Right lobe of liver (tissue), 6 donors: ENCODE data around the gene IGSF21. TPM values are rescaled to one million over a fixed set of nuclear protein-coding genes. Genes with fewer than 3 reads are reported as not detected.

Source experiments
- ATAC-seq, 4 donors: fragments of 200-7000 bp; cut with Tn5 transposase; one replicate each; pipeline ENCODE4 v1.9.1; 2020; ENCODE audit warnings: mild to moderate bottlenecking in 4 of 4, moderate library complexity in 4 of 4
- DNase-seq, 3 donors: peaks; one replicate each; pipeline ENCODE4 v3.0.0-alpha.2; 2020
- H3K27ac ChIP-seq, 3 donors: fragments of 200-600 bp; one replicate each; pipeline ENCODE4 v1.8.0; 2022
- H3K27me3 ChIP-seq, 2 donors: fragments of 200-600 bp; one replicate each; pipeline ENCODE4 v1.8.0; 2022
- H3K36me3 ChIP-seq, 4 donors: fragments of 200-600 bp; sonication (generic) in 1 of 4; one replicate each; pipeline versions ENCODE4 v1.5.1 to v1.8.0; 2017 to 2022; ENCODE audit warnings: control low read depth in 1 of 4
- H3K4me1 ChIP-seq, 4 donors: fragments of 200-600 bp; sonication (generic) in 1 of 4; one replicate each; pipeline versions ENCODE4 v1.5.1 to v1.8.0; 2017 to 2022; ENCODE audit warnings: control low read depth in 1 of 4
- H3K4me3 ChIP-seq, 3 donors: fragments of 200-600 bp; one replicate each; pipeline ENCODE4 v1.8.0; 2022
- H3K9me3 ChIP-seq, 4 donors: fragments of 200-600 bp; sonication (generic) in 1 of 4; one replicate each; pipeline versions ENCODE4 v1.5.1 to v1.8.0; 2017 to 2022; ENCODE audit warnings: control low read depth in 1 of 4
- CTCF ChIP-seq, 4 donors: fragments of 200-600 bp in 3 of 4; fragments of 450-650 bp in 1 of 4; IDR thresholded peaks; one replicate each; pipeline versions ENCODE4 v1.5.1 to v1.8.0; 2016 to 2022; ENCODE audit warnings: antibody characterized with exemption in 4 of 4, mild to moderate bottlenecking in 2 of 4
- POLR2A ChIP-seq: fragments of 450-650 bp; IDR thresholded peaks from one replicate; pipeline ENCODE4 v1.6.1; 2017; ENCODE audit warnings: antibody characterized with exemption, mild to moderate bottlenecking
- WGBS: methylation state at CpG from one replicate; pipeline ENCODE4 v1.1.6; 2018; ENCODE audit warnings: low coverage, low lambda C conversion rate; ENCODE audit not compliant: insufficient coverage; ENCODE audit errors: missing lambda C conversion rate; 5-methylcytosine and 5-hydroxymethylcytosine counted together
- intact Hi-C, 2 donors: fragments of 100-400 bp; cut with DNase I; formaldehyde crosslinking; loops; one replicate each; pipeline versions ENCODE4 v1.11.2 to v1.14.1; 2022
- total RNA-seq, 6 experiments: library from RNA; depleted of rRNA in 2 of 6; stranded (reverse); fragments of >200 nt in 2 of 6; fragmentation: NEBNext Ultra II Directional in 3 of 6; extraction: Animal tissue kit (Norgen Biotek cat#: 25700) in 3 of 6; gene quantifications; one replicate each; pipeline versions ENCODE4 v1.1.0 to v1.2.4, GENCODE V29; 2016 to 2023
- donor health status: DM: no; HTN: yes; CAD: no.
- donor health status: DM: no; HTN: no; CAD: no.
- donor health status: DM: no; HTN: no; CAD: no.
- donor health status: DM: no; HTN: yes; CAD: no.
- donor health status: DM: no; HTN: yes; CAD: no.

IGSF21 gene
- total RNA-seq, 6 experiments from 2014 or later: 0.34 to 2.0 (median 0.71) TPM

- WGBS: 0% methylated on average over 1 of the region's 4 CpGs
- Histone ChIP-seq H3K9me3 (no peaks in the 10 kb centered on the region), H3K27me3 (no peaks in the 10 kb centered on the region), H3K4me1 (no peaks in the 10 kb centered on the region), H3K27ac (no peak overlapping the region), H3K36me3 (no peaks in the 10 kb centered on the region), H3K4me3 (no peak overlapping the region)
- DNase-seq (no peak), ATAC-seq (no peak)
- TF ChIP-seq POLR2A: no peak
- TF ChIP-seq CTCF (IDR thresholded peaks at IDR 0.05): no peak
- intact Hi-C loops: no loop called here
These were observed 139.6 kb downstream of the IGSF21 start for GRCh38 chr1:18247151-18247550.

GRCh38 chr1:18249631-18250030, 142.0 kb downstream of the IGSF21 start:
- intact Hi-C loops: no loop called here
- Histone ChIP-seq H3K4me1 (no peaks in the 10 kb centered on the region), H3K36me3 (no peaks in the 10 kb centered on the region), H3K27me3 (no peaks in the 10 kb centered on the region), H3K27ac (no peak overlapping the region), H3K4me3 (no peak overlapping the region), H3K9me3 (no peaks in the 10 kb centered on the region)
- ATAC-seq: no peak
- no peak for DNase-seq
- WGBS: no CpG with 5 or more reads among the region's 3 CpGs
- TF ChIP-seq POLR2A (no peak), CTCF (IDR thresholded peaks at IDR 0.05) (no peak)

- Histone ChIP-seq H3K27me3 (no peaks in the 10 kb centered on the region), H3K36me3 (no peaks in the 10 kb centered on the region), H3K27ac (no peak overlapping the region), H3K4me1 (no peaks in the 10 kb centered on the region), H3K4me3 (no peak overlapping the region), H3K9me3 (no peaks in the 10 kb centered on the region)
- DNase-seq: no peak
- intact Hi-C loops: no loop called here
- 61% methylated on average over 4 of the region's 4 CpGs for WGBS
- TF ChIP-seq CTCF (IDR thresholded peaks at IDR 0.05) (no peak), POLR2A (no peak)
- ATAC-seq: no peak
These were observed 145.5 kb downstream of the IGSF21 start for GRCh38 chr1:18253093-18253492.

GRCh38 chr1:18256282-18257235, 149.0 kb downstream of the IGSF21 start:
- Histone ChIP-seq H3K9me3 (no peaks in the 10 kb centered on the region), H3K4me3 (no peak overlapping the region), H3K27ac (no peak overlapping the region), H3K36me3 (no peaks in the 10 kb centered on the region), H3K27me3 (no peaks in the 10 kb centered on the region), H3K4me1 (no peaks in the 10 kb centered on the region)
- intact Hi-C loops: no loop called here
- peak; percentile 51 to 65 (median 54) for DNase-seq
- 27% methylated on average over 17 of the region's 18 CpGs for WGBS
- TF ChIP-seq POLR2A: no peak
- TF ChIP-seq CTCF (IDR thresholded peaks at IDR 0.05): no peak
- peak in 3 of 4 donors; percentile 38 to 66 (median 53) for ATAC-seq
